ENCODE data around the gene SLC49A4.

The SLC49A4 gene

DNA sequence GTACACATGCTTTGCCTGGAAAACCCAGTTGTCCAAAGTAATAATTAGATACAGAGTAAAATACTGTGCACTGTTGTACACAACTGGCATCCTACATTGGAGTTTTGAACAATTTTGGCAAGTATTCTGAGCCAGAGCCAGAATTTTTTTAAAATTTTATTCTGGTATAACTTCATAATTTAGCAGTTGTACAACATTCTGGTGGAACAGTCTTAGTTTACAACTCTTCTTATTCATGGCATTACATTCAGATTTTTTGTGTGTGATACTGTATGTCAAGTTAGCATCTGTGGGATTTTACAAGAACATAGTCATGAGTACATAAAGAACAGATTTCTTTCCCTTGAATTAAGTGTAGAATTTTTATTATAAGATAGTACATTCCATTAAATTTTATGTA, 67.5 kb downstream of the SLC49A4 start:
- DNase-seq, result no peak

DNA sequence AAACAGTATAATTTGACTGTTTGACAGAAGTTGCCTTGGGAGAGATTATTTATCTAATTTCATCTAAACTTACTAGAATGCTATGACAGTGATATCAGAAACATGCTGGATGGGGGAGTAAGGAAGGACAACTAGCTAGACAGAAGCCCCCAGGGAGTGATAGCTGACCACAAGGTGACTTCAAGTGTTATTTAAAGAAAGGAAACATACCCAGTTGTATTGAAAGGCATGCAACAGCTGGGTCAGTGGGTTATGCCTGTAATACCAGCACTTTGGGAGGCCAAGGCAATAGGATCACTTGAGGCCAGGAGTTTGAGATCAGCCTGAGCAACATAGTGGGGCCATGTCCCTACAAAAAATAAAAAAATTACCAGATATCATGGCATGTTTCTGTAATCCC, 69.6 kb downstream of the SLC49A4 start:
- DNase-seq, result no peak

DNA sequence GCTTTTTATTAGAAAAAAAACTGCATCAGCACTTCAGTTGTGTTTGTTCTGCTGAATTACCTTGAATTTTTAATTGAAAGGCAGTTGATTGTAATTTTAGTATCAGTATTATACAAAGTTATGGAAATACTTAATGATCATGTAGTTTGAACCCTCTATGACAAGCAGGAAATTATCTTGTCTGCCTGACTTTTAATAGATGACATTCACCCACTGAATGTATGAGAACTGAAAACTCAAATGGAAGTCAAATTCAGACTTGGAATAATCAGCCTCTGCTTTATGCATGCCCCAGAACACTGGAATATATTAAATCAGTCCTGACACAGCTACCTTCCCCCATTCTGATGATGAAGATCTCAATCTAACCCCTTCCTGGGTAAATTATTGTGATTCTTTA, 73.5 kb downstream of the SLC49A4 start:
- DNase-seq, result no peak

DNA sequence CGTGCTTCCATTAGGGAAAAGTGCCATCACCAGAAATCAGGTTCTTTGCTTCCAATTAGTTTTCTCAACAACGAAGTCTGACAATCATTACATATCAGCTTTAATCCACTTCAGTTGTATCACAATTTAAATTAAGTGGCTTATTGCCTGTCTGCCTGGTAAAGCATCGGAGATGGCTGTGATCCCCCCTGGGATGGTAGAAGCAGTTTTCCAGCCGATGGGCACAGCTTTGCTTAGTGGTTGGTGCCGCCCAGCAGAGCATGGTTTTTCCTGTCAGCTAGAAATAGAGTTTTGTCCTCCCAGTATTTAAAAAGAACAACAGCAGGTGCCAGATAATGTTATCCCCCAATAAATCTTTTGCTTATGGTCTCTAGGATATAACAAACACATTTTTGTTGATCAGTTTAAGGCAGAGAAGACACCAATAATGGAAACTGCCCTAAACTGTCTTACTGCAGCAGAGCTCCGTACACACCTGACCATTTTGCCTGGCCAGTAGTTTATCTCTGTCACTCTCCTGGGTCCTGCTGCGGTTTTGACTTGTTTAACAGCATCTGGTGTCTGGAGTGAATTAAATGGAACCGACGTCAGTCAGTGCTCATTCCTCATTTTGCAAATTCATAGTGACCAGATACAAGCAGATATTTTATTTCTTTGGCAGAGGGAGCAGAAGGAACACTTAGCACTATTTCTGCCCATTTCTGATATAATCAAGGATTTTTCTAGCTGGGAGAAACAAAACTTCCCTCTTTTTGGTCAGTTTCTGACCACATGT, 79.1 kb downstream of the SLC49A4 start:
- DNase-seq, result no peak

DNA sequence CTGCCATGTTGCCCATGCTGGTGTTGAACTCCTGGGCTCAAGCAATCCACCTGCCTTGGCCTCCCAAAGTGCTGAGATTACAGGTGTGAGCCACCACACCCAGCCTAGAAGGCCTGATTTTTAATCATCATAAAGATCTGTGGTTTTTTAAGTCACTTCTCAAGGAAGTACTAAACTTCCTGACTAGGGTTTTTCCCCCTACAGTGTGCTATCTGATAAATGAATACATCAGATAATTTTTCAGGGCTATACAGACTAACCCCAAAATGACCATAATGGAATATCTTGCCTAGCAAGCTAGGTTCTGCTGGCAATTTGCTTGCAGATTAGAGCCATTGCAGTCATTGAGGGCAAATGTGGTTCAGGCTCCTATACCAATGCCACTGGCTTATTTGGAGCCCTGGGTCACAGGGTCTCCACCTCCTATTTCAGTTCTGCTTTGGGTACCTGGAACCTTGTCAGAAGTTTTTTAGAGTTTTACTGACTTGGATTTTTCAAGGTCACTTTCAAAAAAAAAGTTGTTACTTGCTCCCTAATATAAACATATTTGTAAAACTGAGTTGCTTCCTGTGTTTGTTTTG, 80.8 kb downstream of the SLC49A4 start:
- DNase-seq, result no peak

DNA sequence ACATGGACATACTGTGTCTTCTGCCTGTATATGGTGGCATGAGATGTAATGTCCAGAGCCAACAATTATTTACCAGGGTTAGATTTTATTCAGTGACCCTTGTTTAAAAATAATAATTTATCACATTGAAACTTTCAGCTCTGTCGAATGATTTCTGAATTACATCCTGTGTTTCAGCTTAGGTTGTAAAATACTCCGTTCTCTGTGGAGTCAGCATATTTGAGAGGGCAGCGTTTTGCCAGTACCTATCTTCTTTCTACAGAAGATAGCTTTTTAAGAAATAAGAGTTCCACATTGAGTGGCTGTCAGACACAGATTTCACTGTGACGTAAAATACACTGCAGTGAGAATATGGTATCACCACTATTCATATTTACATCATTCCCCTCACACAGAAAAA, 85.3 kb downstream of the SLC49A4 start:
- no peak for DNase-seq

DNA sequence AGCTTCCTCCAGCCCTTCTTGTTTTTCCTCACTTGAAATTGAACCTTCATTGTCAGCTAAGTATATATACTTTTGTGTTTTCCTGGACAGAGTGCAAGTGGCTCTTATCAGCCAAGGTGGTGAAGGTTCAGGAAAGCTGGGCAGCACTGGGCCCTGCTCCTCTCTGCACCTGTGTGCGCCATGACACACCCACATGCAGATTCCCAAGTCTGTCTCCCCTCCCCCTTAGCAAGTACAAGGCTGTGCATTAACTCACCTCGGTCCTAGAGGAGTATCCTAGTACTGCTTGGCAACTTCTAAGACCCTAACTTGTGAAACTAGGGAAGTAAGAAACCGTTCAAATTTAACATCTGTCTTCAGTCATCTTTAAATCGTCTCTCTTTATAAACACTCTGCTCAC, 85.8 kb downstream of the SLC49A4 start:
- DNase-seq, result no peak

DNA sequence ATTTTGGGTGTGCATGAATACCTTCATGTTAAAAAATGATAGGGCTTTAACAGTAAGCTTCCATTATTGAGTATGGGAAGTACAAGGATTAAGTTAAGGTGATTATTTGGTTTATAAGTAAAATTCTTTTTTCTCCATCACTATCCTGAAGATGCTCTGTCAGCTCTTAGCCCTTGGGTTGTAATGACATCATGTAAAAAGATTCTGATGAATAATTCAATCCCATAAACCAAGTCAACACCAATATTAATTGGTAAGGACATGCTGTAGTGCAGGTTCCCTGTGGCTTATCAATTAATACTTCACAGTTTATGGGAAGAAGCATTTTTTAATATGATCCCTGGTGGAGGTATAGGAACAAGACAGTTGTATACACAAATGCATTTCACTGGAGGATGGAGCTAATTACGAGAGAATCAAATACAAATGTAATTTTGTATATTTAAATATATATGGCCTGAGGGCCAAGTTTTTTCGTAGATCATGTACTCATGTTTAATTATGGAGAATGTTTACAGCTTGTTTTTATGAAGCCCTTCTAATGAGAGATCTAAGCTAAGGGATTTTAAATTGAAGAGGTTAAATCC, 87.6 kb downstream of the SLC49A4 start:
- DNase-seq, result no peak

DNA sequence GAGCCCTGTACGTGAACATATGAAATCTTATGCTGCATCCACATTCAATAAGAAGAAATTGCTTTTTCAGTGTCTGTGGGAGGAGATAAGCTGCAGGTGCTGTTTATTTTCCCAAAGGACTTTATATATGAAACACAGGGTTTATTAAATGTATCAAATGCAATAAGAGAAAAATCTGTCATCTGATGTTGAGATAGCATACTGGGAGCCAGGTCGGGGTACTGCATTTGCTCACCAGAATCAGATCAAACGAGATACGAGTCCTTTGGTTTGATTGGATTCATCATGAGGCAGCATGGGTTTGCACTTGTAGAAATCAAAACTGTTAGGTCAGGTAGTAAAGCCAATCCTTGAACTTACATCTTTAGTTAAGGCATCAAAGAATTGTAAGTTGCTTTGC, 91.4 kb downstream of the SLC49A4 start:
- DNase-seq, result no peak

DNA sequence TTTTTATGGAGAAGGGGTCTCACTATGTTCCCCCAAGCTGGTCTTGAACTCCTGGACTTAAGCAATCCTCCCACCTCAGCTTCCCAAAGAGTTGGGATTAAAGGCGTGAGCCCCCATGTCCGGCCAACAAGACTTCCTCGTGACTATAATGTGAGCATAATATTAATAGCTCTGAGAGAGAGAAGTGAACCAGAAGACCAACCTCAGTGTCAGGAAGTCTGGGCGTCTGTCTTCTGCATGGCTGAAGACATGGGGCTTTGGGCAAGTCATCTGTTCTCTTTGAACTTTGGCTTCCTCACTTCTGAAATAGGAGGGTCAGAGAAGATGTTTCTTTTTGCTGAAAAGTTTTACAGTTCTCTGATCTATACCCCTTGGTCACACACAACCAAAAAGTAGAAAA, 92.1 kb downstream of the SLC49A4 start:
- no peak for DNase-seq

DNA sequence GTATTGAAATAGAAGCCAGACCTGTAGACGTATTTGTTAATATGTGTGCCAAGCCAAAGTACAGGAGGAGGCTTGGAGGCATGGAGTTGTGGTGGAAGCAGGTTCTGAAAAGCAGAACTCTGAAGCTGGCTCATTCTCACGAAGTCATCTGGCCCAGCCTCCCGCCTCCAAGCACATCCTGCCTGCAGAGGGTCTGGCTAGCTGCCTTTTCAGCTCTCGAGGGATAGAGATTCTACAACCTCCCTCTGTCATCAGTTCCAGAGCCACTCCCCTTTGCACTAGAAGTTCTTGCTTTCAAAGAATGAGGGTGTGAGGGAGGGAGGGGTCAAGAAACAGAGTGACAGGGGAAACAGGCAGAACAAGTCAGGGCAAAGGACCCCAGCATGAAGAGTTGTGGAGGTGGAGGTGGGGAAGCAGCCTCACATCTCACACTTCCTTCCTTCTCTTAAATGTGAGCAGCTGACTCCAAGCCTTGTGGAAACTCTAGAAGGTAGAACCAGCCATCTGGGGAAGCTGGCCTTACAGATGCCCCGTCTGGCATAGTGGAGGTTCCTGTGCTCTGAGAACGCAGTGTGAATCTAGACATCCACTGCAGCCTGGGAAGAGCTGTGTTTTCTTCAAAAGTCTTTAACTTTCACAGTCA, 95.3 kb downstream of the SLC49A4 start:
- DNase-seq, result no peak

DNA sequence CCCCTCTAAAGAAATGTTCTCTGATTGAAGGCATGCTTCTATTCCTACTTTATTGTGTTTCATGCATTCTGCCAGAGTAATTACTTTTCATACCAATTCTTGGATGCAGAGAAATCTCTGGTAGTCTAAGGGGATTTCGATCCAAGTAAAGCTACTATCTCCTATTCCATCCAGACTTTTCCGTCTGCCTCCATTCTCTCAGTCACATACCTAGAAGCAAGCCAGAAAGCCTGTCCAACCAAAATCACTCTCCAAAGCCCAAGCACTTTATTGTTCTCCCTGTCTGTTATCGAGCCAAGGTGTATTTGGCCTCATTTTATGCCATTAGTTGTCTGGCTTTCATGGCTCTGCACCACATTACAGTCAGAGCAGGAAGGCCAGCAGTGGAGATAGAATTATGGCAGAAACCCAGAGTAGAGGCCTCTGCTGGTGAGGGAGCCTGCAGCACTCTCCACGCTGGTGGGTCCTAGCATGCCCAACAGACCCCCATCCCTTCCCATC, 95.9 kb downstream of the SLC49A4 start:
- no peak for DNase-seq

DNA sequence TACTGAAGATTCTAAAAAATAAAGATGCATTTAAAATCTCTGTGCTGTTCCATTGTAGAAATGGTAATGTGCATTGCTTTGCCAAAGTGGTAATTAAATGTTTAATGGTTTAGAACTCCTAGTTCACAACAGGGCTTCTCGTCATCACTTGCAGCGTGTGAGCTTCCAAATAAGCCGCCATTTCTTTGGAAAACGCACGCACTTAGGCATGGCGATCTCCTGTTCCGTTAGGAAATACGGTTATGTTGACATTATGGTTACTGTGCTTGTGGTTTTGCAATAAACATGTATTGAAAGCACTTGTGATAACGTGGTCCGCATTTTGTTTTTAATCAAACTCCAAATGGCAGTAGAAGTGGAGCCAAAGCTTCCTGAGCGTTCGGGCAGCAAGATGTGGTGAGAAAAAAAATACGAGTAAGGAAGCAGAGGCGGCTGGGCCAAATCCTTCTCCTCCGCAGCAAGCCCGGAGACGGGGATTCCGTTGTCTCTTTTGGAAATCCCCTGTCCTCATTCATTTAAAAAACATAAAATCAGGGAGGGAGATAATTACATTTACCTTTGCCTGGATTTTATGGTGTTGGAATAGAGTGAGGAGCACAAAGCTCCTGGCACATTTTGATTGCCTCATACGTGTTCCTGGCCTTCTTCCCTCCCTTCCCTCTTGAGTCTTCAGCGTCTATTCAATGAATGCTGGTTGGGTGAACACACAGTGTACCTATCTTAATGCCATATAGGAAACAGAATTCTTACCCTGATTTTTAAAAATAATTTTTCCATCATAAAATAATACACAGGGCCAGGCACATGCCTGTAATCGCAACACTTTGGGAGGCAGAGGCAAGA, 97.5 kb downstream of the SLC49A4 start:
- DNase-seq, result no peak

DNA sequence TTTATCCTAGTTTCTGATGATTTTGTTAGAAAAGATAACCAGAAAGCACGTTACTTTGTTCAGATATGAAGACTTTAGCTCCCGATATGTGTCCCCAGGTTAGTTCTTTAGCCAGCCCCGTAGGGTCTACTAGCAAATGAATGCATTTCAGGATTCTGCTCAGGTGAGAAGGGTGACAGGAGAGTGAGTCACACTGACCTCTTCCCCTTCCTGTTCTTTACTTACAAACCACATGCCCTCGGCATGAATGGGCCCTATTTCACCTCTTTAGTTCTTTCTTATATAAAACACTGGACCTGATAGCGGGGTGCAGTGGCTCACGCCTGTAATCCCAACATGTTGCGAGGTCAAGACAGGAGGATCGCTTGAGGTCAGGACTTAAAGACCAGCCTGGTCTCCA, 98.4 kb downstream of the SLC49A4 start:
- no peak for DNase-seq

DNA sequence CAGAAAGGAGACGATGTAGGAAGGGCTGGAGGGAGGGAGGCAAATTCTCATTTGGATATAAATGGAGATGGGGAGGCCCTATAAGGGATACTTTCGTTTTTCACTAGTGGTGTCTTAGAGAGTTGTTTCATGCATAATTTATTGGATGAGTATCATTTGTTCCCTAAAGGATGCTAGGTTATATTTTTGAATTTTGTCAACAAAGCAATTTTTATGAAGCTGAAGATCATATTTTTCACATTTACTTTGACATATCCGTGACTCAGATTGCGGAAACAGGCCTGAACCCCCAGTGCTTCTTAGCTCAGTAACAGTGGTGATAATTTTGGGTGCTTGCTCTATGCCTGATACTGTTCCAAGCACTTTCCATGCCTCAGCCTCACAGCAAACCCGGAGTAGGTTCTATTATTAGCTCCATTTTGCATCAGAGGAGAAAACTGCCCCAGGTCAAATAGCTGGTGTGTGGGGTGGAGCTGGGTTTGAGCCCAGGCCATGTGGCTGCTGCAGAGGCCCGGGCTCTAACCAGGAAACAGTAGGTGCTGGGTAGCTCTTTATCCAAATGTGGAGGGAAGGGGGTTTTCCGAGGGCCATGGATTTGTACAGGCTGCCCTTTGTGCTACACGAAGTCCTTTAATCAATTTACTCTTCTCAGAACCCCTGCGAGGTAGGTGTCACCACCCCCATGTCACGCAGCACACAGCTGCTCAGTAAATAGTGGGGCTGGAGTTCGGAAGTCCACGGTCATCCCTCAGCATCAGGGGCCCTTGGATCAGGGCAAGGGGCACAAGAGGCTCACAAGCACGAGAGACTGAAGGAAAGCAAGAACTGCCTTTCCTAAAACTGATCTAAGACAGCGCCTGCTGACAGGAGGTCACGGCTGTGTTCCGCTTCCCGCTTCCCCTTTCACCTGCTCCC, 99.1 kb downstream of the SLC49A4 start:
- no peak for DNase-seq

DNA sequence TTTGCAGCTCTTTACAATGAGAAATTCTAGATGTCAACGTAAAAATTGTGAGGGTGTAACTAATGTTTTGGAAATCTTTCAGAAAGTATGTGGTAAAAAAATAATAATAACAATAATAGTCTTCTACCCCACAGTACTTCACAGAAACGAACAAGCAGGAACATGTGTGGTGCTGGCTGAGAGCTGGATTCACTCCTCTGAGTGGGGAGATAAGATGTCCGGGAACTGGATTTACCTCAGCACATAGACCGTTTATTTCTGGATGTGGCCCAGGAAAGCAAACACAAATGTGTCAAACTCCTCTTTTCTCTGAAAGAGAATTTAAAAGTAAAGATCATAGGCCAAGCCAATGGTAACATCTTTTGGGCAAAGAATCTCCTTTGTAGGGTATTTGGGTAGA, 103.4 kb downstream of the SLC49A4 start:
- no peak for DNase-seq

DNA sequence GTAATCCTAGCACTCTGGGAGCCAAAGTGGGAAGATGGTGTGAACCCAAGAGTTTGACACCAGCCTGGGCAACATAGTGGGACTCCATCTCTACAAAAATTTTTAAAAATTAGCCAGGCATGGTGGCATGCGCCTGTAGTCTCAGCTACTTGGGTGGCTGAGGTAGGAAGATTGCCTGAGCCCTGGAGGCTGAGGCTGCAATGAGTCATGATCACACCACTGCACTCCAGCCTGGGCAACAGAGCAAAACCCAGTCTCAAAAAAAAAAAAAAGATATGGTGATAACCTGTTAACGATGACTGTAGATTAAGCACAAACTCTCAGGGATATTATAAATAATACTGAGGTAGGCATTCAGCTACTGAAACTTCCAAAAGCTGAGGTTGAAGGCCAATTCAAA, 107.5 kb downstream of the SLC49A4 start:
- DNase-seq, result no peak

DNA sequence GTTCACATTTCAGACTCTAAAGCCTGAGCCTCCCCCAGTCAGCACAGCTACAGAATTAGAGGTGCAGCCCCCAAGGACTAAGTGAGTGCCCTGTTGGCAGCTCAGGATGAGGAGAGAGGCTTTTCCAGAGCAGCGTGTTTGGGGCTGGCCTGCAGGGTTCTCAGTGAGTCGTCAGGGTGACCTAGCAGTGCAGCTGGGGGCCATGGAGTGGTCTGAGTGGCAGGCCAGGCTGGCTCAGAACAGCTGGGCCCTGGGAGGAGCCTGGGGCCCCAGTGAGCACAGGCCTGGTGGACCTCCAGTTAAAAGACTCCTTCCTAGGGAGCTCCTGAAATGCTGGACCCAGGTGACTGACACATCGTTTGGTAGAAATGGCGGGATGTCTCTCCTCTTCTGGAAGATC, 108.3 kb downstream of the SLC49A4 start:
- DNase-seq, result no peak

DNA sequence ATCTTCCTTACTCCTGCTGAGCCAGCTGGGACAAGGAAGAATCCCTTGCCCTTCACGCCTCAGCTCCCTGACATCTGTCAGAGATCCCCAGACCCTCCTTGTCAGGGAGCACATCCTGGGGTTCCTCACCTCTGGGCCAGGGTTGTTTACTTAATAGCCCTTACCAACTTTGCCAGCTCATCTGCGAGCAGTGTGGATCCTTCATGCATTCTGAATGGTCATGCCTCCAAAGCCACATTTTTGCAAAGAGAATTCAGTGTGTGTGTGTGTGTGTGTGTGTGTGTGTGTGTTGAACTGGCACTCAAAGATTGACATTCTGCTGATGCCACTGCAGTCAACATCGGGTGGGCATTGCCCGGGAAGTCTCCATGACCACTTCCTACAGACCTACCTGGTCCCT, 112.6 kb downstream of the SLC49A4 start:
- no peak for DNase-seq

DNA sequence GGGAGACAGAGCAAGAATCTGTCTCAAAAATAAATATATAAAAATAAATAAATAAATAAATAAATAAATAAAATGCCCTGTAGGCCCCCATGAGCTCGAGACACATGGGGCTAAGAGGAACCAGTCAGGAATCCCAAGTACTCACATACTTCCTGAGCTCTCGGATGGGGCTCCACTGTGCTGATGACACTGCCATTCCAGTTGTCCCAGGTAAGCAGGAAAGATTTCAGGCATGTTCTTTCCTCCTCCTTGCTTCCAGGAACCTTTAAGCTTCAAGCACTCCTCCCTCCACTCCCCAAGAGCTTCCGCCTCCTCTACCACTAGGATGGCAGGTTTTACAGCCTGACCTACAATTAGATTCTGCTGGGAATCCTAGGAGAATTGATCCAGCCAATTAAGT, 113.4 kb downstream of the SLC49A4 start:
- no peak for DNase-seq

DNA sequence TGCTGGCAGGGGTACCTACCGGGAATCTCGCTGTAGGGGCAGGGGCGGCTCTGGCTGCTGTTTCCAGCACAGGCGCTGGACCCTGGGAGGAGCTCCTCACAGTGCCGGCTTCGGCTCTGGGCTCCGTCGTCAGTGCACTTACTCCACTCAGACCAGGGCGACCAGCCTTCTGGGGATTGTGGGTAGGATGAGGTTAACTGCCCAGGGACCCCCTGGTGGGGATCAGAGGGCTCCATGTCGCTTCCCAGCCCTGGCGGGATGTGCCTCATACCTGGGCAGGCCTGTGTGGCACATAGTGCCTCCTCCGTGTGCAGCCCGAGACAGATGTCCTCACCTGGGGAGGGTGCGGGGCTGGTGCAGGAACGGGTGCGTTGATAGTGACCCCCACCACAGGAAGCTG, 117.0 kb downstream of the SLC49A4 start:
- no peak for DNase-seq

Data from 8988T (cell line).